HS-27A (cell line): ENCODE results near the gene ANKS1A.
"Not testable (repeated sequence)": the region's sequence is repeated elsewhere in the genome, so short reads cannot be mapped to it uniquely, and the experiment has no call there.

Experiments used
- DNase-seq: peaks from one replicate; pipeline ENCODE4 v3.0.0-alpha.2; 2012; ENCODE audit warnings: low read depth, missing footprints

Gene ANKS1A

DNA sequence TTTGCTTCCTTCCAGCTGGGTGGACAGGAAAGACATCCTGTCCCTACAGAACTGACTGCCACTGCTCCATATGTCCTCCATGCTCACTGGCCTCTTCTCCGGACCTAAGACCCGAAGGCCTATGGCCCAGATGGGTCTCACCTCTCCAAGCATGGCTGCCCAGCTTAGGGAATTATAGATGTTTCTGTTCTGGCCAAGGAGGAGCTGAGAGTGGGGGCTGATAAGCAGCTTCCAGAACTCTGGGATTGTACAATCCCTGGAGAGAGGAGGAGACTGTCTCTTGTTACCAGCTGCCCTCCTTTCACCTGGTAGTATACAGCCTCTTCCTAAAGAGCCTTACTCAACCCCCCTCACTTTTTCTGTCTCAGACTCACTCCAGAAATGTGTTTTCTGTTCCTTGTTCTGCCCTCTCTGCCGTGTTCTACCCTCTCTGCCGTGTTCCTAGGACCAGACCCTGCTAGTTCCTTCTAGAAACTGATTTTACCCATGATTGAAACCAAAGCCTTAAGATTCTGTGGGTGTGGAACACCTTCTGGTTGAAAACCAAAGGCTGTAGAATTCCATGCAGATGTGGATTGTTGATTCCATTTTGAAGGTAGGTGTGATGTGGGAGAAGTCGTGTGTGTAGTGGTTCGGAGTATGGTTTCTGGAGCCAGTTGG lies 28.7 kb downstream of the ANKS1A start:
- DNase-seq = no peak

- DNase-seq = no peak
Measured at GRCh38 chr6:34919651-34920050, 30.6 kb downstream of the ANKS1A start.

DNA sequence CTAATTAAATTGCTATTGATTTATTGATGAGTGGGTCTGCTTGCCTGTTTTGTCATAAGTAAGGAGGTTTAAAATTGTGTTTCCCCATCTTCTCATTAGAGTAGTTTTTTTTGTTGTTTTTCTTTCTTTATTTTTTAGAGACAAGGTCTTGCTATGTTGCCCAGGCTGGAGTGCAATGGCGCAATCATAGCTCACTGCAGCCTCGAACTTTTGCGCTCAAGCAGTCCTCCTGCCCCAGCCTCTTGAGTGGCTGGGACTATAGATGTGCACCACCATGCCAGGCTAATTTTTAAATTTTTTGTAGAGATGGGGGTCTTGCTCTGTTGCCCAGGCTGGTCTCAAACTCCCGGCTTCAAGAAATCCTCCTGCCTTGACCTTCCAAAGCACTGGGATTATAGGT lies 31.0 kb downstream of the ANKS1A start:
- DNase-seq = no peak

DNA sequence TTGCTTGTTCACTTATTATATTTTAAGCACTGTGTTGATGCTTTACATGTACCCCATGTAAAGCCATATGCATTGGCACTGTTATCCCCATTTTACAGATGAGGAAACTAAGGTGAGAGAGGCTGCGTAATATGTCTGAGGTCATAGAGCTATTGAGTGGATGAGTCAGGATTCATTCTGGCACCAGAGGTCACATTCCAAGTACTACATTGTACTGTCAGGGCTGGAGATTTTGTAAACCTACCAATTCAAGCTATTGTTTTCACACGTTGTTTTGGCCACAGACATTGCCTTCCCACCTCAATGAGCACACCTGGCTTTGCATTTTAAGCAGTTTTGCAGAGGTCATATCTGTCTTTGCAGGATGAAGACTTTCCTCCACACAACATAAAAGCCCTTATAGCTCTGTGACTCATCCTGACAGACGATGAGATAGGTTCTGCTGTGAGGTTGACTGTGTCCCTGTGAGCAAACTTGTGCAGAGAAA lies 33.2 kb downstream of the ANKS1A start:
- DNase-seq = no peak

GRCh38 chr6:34924831-34925625 lies 36.0 kb downstream of the ANKS1A start:
- DNase-seq = no peak

DNA sequence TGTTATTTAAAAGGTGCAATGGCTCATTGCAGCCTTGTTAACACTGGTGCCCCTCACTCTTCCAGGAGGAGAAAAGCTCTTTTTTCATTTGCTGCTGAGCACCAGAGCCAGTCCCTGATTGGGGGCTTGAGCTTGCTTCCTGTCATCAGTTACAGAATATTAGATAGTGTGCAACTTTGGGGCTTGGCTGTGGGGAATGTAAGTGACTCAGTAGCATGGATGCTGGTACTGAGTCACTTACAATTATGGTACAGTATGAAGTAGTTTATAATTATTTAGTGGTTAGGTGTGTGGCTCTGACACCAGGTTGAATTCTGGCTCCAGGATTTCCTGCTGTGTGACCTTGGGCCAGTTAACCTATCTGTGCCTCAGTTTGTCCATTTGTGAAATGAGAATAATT lies 37.6 kb downstream of the ANKS1A start:
- no peak for DNase-seq

GRCh38 chr6:34928220-34928619 lies 39.2 kb downstream of the ANKS1A start:
- no peak for DNase-seq

GRCh38 chr6:34928695-34929094 lies 39.6 kb downstream of the ANKS1A start:
- no peak for DNase-seq

GRCh38 chr6:34929241-34929978 lies 40.4 kb downstream of the ANKS1A start:
- no peak for DNase-seq

- no peak for DNase-seq
Measured at GRCh38 chr6:34930221-34930620, 41.2 kb downstream of the ANKS1A start.

DNA sequence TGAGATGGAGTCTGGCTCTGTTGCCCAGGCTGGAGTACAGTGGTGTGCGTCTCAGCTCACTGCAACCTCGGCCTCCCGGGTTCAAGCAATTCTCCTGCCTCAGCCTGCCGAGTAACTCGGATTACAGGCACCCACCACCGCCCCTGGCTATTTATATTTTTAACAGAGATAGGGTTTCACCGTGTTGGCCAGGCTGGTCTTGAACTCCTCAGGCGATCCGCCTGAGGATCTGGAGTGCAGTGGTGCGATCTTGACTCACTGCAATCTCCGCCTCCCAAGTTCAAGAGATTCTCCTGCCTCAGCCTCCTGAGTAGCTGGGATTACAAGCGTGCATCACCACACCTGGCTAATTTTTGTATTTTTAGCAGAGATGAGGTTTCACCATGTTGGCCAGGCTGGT lies 43.1 kb downstream of the ANKS1A start:
- DNase-seq = not testable (repeated sequence)

DNA sequence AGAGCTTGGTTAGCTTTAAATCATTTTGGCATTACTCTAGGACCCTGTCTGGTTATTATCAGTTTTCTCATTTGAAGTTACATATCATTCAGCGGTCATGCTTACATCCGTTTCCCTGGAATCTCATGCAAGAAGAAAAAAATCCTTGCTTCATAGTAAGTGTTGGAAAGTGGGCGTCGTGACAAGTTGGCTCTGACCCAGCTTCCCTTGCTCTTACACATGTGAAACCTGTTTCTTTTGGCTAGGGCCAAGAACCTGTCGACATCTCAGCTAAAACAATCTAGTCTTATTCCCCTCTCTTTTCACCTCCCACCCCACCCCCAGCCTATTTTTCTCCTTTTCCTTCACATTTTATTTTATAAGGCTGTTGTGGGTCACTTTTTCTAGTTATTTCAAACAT lies 45.5 kb downstream of the ANKS1A start:
- no peak for DNase-seq

- no peak for DNase-seq
Measured at GRCh38 chr6:34938268-34938667, 49.2 kb downstream of the ANKS1A start.

DNA sequence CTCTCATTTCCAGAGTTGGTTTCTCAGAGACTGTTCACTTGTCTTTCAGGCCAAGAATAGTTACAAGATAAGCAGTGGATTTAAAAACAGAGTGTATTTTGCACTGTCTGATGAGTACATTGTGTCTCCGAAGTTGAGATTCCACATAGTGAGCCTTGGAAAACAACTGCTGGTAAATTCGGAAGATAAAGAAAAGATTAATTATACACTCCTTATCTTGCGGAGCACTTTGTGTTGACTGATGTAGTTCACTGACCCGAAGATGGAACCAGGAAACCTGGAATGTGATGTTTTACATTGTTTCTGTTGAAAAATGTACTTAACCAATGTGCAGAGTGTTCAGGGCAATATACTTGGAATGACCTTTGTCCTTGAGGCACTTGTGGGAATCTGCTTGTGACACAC lies 51.0 kb downstream of the ANKS1A start:
- no peak for DNase-seq

DNA sequence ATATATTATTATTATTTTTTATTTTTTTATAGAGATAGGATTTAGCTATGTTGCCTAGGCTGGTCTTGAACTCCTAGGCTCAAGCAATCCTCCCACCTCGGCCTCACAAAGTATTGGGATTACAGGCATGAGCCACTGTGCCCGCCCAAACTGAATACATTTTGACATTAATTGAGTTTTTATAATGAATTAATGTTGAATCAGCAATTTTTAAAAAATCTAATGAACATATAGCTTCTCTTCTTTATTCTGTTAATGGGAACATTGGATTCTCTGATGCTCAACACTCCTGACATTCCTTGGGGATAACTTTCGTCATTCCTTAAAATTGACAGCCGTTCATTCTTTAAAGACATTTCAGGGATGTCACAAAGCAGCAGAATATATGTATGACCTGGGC lies 52.4 kb downstream of the ANKS1A start:
- DNase-seq = no peak

DNA sequence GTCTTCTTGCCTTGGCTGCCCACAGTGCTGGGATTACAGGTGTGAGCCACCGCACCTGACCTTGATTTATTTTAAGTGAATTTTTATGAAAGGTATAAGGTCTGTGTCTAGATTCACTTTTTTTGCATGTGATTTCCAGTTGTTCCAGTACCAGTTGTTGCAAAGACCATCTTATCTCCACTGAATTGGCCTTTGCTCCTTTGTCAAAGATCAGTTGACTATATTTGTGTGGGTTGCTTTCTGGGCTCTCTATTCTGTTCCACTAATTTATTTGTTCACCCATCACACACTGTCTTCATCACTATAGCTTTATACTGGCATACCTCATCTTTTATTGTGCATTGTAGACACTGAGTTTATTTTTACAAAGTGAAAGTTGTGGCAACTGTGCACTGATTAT lies 56.3 kb downstream of the ANKS1A start:
- DNase-seq = no peak

- no peak for DNase-seq
Measured at GRCh38 chr6:34947561-34947960, 58.5 kb downstream of the ANKS1A start.

GRCh38 chr6:34949636-34950035 lies 60.6 kb downstream of the ANKS1A start:
- no peak for DNase-seq

DNA sequence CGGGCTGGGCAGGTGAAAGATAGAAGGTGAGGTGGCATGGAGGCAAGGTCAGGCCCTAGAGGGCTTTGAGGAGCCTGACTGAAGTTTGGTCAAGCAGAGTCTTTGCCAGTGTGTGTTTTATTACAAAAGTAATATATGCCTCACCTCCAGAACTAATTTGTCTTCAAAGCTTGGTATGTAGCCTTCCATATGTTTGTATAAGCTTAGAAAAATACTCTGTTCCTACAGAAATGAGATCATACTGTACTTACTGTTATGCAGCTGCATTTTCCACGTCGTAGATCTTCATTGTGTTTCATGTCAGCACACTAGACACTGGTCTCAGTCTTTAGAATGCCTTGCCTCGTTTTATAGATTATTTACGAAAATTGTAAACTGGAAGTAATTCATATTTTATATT lies 61.8 kb downstream of the ANKS1A start:
- no peak for DNase-seq

GRCh38 chr6:34951731-34952130 lies 62.7 kb downstream of the ANKS1A start:
- no peak for DNase-seq

DNA sequence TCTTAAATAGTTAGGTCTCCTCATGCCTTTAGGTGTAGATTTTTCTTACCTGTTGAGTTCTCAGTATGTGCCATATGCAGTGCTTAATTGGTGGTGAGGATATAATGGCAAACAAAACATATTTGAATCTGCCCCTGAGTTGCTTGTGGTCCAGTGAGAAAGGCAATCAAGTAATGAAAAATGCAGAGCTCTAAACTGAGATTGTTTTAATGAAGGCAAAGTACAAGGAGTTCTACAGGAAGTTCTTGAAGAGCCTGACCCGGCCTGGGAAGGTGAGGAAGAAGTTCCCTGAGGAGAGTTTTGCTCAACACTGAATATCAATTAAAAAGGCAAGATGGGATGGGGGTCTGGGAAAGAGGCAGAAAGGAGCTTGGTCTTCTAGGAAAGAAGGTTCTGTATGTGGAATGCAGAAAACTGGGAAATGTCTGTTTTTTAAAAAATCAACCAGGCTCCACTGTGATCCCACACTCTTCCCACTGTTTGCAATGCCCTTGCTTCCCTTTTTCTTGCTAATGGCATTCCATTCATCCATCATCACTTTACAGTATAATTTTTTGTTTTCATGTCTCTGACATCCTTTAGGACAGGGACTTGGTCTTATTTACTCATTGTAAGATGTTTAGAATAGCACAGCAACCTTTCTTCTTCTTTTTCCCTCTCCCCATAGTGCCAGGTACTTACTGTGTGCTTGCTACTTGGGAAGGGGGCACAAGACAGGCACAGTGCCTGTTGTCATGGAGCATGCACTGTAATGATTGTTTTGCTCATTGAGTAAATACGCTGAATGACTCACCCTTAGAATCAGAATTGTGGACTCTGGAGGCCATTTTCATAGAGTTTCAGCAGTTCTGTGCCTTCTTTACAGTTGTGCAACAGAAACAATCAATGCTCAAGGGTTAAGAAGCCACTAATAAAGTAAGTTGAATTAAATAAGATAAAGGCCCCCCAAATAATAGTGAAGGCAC lies 64.3 kb downstream of the ANKS1A start:
- DNase-seq = no peak

DNA sequence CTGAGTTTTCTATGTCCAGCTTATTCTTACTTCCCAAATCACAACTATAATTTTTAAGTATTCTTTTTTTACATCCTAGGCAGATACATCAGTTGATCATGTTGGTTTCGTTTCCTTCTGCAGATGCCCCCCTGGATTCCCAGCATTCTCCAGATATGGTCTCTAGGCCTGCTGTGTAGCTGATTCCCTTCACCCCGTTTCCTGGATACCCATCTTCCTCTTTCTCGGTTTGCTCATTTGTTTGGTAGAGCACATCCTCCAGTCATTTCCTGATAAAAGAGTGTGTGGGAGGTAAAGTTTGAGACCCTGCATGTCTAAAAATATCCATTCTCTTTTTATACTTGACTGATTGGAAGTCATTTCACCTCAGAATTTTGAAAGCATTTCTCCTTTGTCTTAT lies 66.4 kb downstream of the ANKS1A start:
- DNase-seq = no peak
